IMR-90 (cell line): ENCODE data around the gene RGPD5. TPM values are rescaled to one million over a fixed set of nuclear protein-coding genes. Genes with fewer than 3 reads are reported as not detected.
"Not testable (repeated sequence)": the region's sequence is repeated elsewhere in the genome, so short reads cannot be mapped to it uniquely, and the experiment has no call there.

Source experiments
- ATAC-seq: fragments of 200-7000 bp; cut with Tn5 transposase; 2 replicates; pipeline ENCODE4 v1.9.1; 2020; ENCODE audit warnings: low read depth, mild to moderate bottlenecking, moderate library complexity
- Bru-seq: library from RNA; stranded (reverse); fragments of 400-500 nt; gene quantifications from one replicate; lab custom pipeline; 2021; lab: Mats Ljungman, UMichigan
- BruChase-seq, 2 experiments: library from RNA; stranded (reverse); fragments of 400-500 nt; gene quantifications; one replicate each; lab custom pipeline; 2021; lab: Mats Ljungman, UMichigan
- BruUV-seq: library from RNA; stranded (reverse); fragments of 400-500 nt; replicated peaks from 2 replicates; lab custom pipeline; 2021; lab: Mats Ljungman, UMichigan
- CTCF ChIA-PET: fragments of 300-600 bp; formaldehyde crosslinking; extraction: SDS; loops from one replicate; lab custom pipeline; 2021; ENCODE audit warnings: antibody characterized with exemption; lab: Yijun Ruan, JAX
- POLR2A ChIA-PET: fragments of 300-600 bp; sonication (Branson Sonifier 250); formaldehyde crosslinking; loops from one replicate; lab custom pipeline; 2022; ENCODE audit warnings: antibody characterized with exemption; ENCODE audit not compliant: unreplicated experiment; lab: Charles Lee
- DNase-seq: peaks from one replicate; pipeline ENCODE4 v3.0.0; 2013
- H2AFZ ChIP-seq: replicated peaks from 2 replicates; pipeline ENCODE3; 2013; ENCODE audit warnings: low read length, mild to moderate bottlenecking; ENCODE audit not compliant: poor library complexity
- H2AK5ac ChIP-seq: 2 replicates; pipeline ENCODE4 v1.6.1; 2013; ENCODE audit warnings: low read depth, low read length, inconsistent platforms
- H2AK9ac ChIP-seq: replicated peaks from 2 replicates; pipeline ENCODE3; 2013; ENCODE audit warnings: mild to moderate bottlenecking, low read depth, low read length, moderate library complexity; ENCODE audit not compliant: poor library complexity
- H2BK120ac ChIP-seq: 2 replicates; pipeline ENCODE4 v1.6.1; 2013; ENCODE audit warnings: low read depth, low read length, inconsistent platforms
- H2BK15ac ChIP-seq: 3 replicates; pipeline ENCODE4 v1.6.1; 2013; ENCODE audit warnings: low read depth, low read length, inconsistent platforms
- H2BK20ac ChIP-seq: 2 replicates; pipeline ENCODE4 v1.6.1; 2013; ENCODE audit warnings: low read depth, mild to moderate bottlenecking, inconsistent platforms, low read length, moderate library complexity
- H2BK5ac ChIP-seq: 2 replicates; pipeline ENCODE4 v1.6.1; 2013; ENCODE audit warnings: mild to moderate bottlenecking, low read depth, low read length, inconsistent platforms; ENCODE audit not compliant: poor library complexity, severe bottlenecking
- H3K14ac ChIP-seq: replicated peaks from 2 replicates; pipeline ENCODE4 v1.6.1; 2013; ENCODE audit warnings: low read depth, low read length, inconsistent platforms
- H3K18ac ChIP-seq: 2 replicates; pipeline ENCODE4 v1.6.1; 2013; ENCODE audit warnings: low read depth, low read length, control low read depth
- H3K23ac ChIP-seq: 2 replicates; pipeline ENCODE4 v1.6.1; 2013; ENCODE audit warnings: low read depth, low read length, inconsistent platforms
- H3K27ac ChIP-seq: 2 replicates; pipeline ENCODE4 v1.5.1; 2013; ENCODE audit warnings: mild to moderate bottlenecking, control low read depth, low read length; ENCODE audit not compliant: insufficient read depth
- H3K27me3 ChIP-seq: 2 replicates; pipeline ENCODE4 v1.6.1; 2013; ENCODE audit warnings: low read length; ENCODE audit not compliant: control insufficient read depth, insufficient read depth
- H3K36me3 ChIP-seq: 2 replicates; pipeline ENCODE4 v1.6.1; 2013; ENCODE audit warnings: low read length, mixed read lengths; ENCODE audit not compliant: control insufficient read depth, insufficient read depth
- H3K4ac ChIP-seq: 2 replicates; pipeline ENCODE4 v1.6.1; 2013; ENCODE audit warnings: low read depth, low read length, inconsistent platforms
- H3K4me1 ChIP-seq: 2 replicates; pipeline ENCODE4 v1.6.1; 2013; ENCODE audit warnings: low read length, mixed read lengths; ENCODE audit not compliant: control insufficient read depth, insufficient read depth
- H3K4me2 ChIP-seq: 2 replicates; pipeline ENCODE4 v1.6.1; 2013; ENCODE audit warnings: low read depth, mild to moderate bottlenecking, control low read depth, low read length, moderate library complexity
- H3K4me3 ChIP-seq: 2 replicates; pipeline ENCODE4 v1.5.1; 2013; ENCODE audit warnings: low read depth, mild to moderate bottlenecking, control low read depth, low read length, moderate library complexity; ENCODE audit not compliant: insufficient read depth
- H3K56ac ChIP-seq: 2 replicates; pipeline ENCODE4 v1.6.1; 2013; ENCODE audit warnings: low read length, inconsistent platforms; ENCODE audit not compliant: insufficient read depth; ENCODE audit errors: extremely low read depth
- H3K79me1 ChIP-seq, 2 experiments: 2 replicates each; pipeline ENCODE4 v1.6.1; 2013; ENCODE audit warnings: low read length in 2 of 2, inconsistent platforms in 1 of 2, low read depth in 1 of 2
- H3K9ac ChIP-seq: 2 replicates; pipeline ENCODE4 v1.6.1; 2013; ENCODE audit warnings: low read depth, low read length, control low read depth
- H3K9me1 ChIP-seq: 2 replicates; pipeline ENCODE4 v1.6.1; 2013; ENCODE audit warnings: low read length, inconsistent platforms; ENCODE audit not compliant: insufficient read depth
- H3K9me3 ChIP-seq: 2 replicates; pipeline ENCODE4 v1.6.1; 2013; ENCODE audit warnings: low read length; ENCODE audit not compliant: control insufficient read depth, insufficient read depth
- H4K20me1 ChIP-seq: 2 replicates; pipeline ENCODE4 v1.6.1; 2013; ENCODE audit warnings: low read length, inconsistent platforms; ENCODE audit not compliant: insufficient read depth
- H4K5ac ChIP-seq: 2 replicates; pipeline ENCODE4 v1.6.1; 2013; ENCODE audit warnings: mild to moderate bottlenecking, low read depth, low read length, control low read depth
- H4K8ac ChIP-seq, 2 experiments: 2 replicates each; pipeline ENCODE4 v1.6.1; 2013; ENCODE audit warnings: low read depth in 2 of 2, low read length in 2 of 2, control low read depth in 1 of 2, inconsistent platforms in 1 of 2
- H4K91ac ChIP-seq: 2 replicates; pipeline ENCODE4 v1.6.1; 2013; ENCODE audit warnings: low read depth, low read length, inconsistent platforms; ENCODE audit not compliant: insufficient read depth
- WGBS, 2 experiments: methylation state at CpG; one replicate each; pipeline versions ENCODE4 v1.1.5 to v1.1.7; 2013; ENCODE audit warnings: missing lambda C conversion rate in 2 of 2; ENCODE audit not compliant: insufficient read length in 1 of 2; ENCODE audit errors: extremely low coverage in 2 of 2; 5-methylcytosine and 5-hydroxymethylcytosine counted together
- dilution Hi-C: fragments of 300-500 bp; cut with HindIII; formaldehyde crosslinking; loops from one replicate; pipeline ENCODE4 v1.14.3; 2018; ENCODE audit warnings: low sequenced_read_pairs; ENCODE audit not compliant: unreplicated experiment
- in situ Hi-C: fragments of 300-500 bp; cut with MboI; formaldehyde crosslinking; loops from 3 replicates; pipeline ENCODE4 v1.14.3; 2019; ENCODE audit warnings: low sequenced_read_pairs, inconsistent platforms, mixed read lengths
- intact Hi-C: fragments of 100-400 bp; cut with micrococcal nuclease; formaldehyde crosslinking; loops from 2 replicates; pipeline ENCODE4 v1.10.0; 2022
- long read RNA-seq: library from polyadenylated mRNA; unstranded; transcript quantifications from one replicate; pipeline ENCODE4 v2.0.0, GENCODE V29; 2021; ENCODE audit not compliant: unreplicated experiment
- polyA plus RNA-seq, 3 experiments: library from polyadenylated mRNA; depleted of rRNA; stranded (reverse); fragments of >200 nt; gene quantifications; 2 replicates each; pipeline ENCODE4 v1.2.3, GENCODE V29; 2012; ENCODE audit warnings: low replicate concordance in 1 of 3
- total RNA-seq: library from RNA; depleted of rRNA; stranded (reverse); fragments of >200 nt; gene quantifications from 2 replicates; pipeline ENCODE4 v1.2.3, GENCODE V29; 2012; rRNA removed

The RGPD5 gene
- 14.3 and 21.7 TPM in 2 replicates for total RNA-seq
- polyA plus RNA-seq (2012; rRNA removed): 1.1 and 2.5 TPM in 2 replicates
- polyA plus RNA-seq (2012; cell fraction: cytosol; rRNA removed): 0.58 and 1.1 TPM in 2 replicates
- polyA plus RNA-seq (2012; cell fraction: nucleus; rRNA removed; ENCODE audit: low replicate concordance): 3.9 and 25.6 TPM in 2 replicates
- Bru-seq, nascent RNA: percentile 6 among the genes with signal in this experiment
- percentile 11 among the genes with signal in this experiment for BruChase-seq, experiment 1, labeled RNA remaining after a 6-hour chase
- percentile 7 among the genes with signal in this experiment for BruChase-seq, experiment 2, labeled RNA remaining after a 2-hour chase
- long read RNA-seq, full-length matches to known transcripts: 3 of 7 reads
- long read RNA-seq, partial matches to known transcripts: 4 of 7 reads
- long read RNA-seq, other reads (novel, unspliced or antisense): 0 of 7 reads

GRCh38 chr2:109794074-109794737 lies at the start of gene RGPD5:
Gene RGPD5 (plus strand): TSS chr2:109794305. CDS start chr2:109794466, 161 bp downstream.
- H3K4me3 ChIP-seq, H2AFZ ChIP-seq, H4K91ac ChIP-seq, H3K14ac ChIP-seq, H3K27me3 ChIP-seq, H2BK5ac ChIP-seq, H2BK15ac ChIP-seq, H2BK120ac ChIP-seq, intact Hi-C loops, CTCF ChIA-PET, DNase-seq, H3K9ac ChIP-seq, H3K56ac ChIP-seq, H2BK20ac ChIP-seq, H3K4ac ChIP-seq, H3K27ac ChIP-seq, H3K9me1 ChIP-seq, H3K4me2 ChIP-seq, H3K36me3 ChIP-seq, BruUV-seq, H4K20me1 ChIP-seq, H2AK9ac ChIP-seq, H4K8ac ChIP-seq, H3K18ac ChIP-seq, H3K4me1 ChIP-seq, dilution Hi-C loops, H3K9me3 ChIP-seq, POLR2A ChIA-PET, in situ Hi-C loops, H3K23ac ChIP-seq, H3K79me1 ChIP-seq, H4K5ac ChIP-seq, H2AK5ac ChIP-seq: not testable (repeated sequence)
- peak; percentile 100 for ATAC-seq
- WGBS, 2 experiments: no CpG with 5 or more reads among the region's 77 CpGs

- CTCF ChIA-PET, H2BK5ac ChIP-seq, H3K14ac ChIP-seq, H3K9ac ChIP-seq, H3K4ac ChIP-seq, H3K4me1 ChIP-seq, H4K5ac ChIP-seq, ATAC-seq, H3K4me3 ChIP-seq, H3K9me3 ChIP-seq, H2AFZ ChIP-seq, H3K23ac ChIP-seq, H4K8ac ChIP-seq, H3K4me2 ChIP-seq, H2BK20ac ChIP-seq, H3K9me1 ChIP-seq, H3K18ac ChIP-seq, in situ Hi-C loops, H2BK120ac ChIP-seq, H3K27me3 ChIP-seq, H3K79me1 ChIP-seq, dilution Hi-C loops, H2AK9ac ChIP-seq, BruUV-seq, POLR2A ChIA-PET, H2BK15ac ChIP-seq, intact Hi-C loops, H3K56ac ChIP-seq, H2AK5ac ChIP-seq, H4K91ac ChIP-seq, H3K36me3 ChIP-seq, H3K27ac ChIP-seq, H4K20me1 ChIP-seq, DNase-seq: not testable (repeated sequence)
- no CpG with 5 or more reads among the region's 6 CpGs for WGBS, 2 experiments
These were observed 42.5 kb upstream of the RGPD5 start for GRCh38 chr2:109751572-109751971.
